IMR-90 (cell line): Measurements from ENCODE around the gene ANKIB1. TPM values are rescaled to one million over a fixed set of nuclear protein-coding genes. Genes with fewer than 3 reads are reported as not detected.

Experiments used
- ATAC-seq: fragments of 200-7000 bp; cut with Tn5 transposase; 2 replicates; pipeline ENCODE4 v1.9.1; 2020; ENCODE audit warnings: low read depth, mild to moderate bottlenecking, moderate library complexity
- BruUV-seq: library from RNA; stranded (reverse); fragments of 400-500 nt; replicated peaks from 2 replicates; lab custom pipeline; 2021; lab: Mats Ljungman, UMichigan
- CTCF ChIA-PET: fragments of 300-600 bp; formaldehyde crosslinking; extraction: SDS; loops from one replicate; lab custom pipeline; 2021; ENCODE audit warnings: antibody characterized with exemption; lab: Yijun Ruan, JAX
- POLR2A ChIA-PET: fragments of 300-600 bp; sonication (Branson Sonifier 250); formaldehyde crosslinking; loops from one replicate; lab custom pipeline; 2022; ENCODE audit warnings: antibody characterized with exemption; ENCODE audit not compliant: unreplicated experiment; lab: Charles Lee
- DNase-seq: peaks from one replicate; pipeline ENCODE4 v3.0.0; 2013
- H2AFZ ChIP-seq: replicated peaks from 2 replicates; pipeline ENCODE3; 2013; ENCODE audit warnings: low read length, mild to moderate bottlenecking; ENCODE audit not compliant: poor library complexity
- H2AK5ac ChIP-seq: 2 replicates; pipeline ENCODE4 v1.6.1; 2013; ENCODE audit warnings: low read depth, low read length, inconsistent platforms
- H2AK9ac ChIP-seq: replicated peaks from 2 replicates; pipeline ENCODE3; 2013; ENCODE audit warnings: mild to moderate bottlenecking, low read depth, low read length, moderate library complexity; ENCODE audit not compliant: poor library complexity
- H2BK120ac ChIP-seq: 2 replicates; pipeline ENCODE4 v1.6.1; 2013; ENCODE audit warnings: low read depth, low read length, inconsistent platforms
- H2BK15ac ChIP-seq: 3 replicates; pipeline ENCODE4 v1.6.1; 2013; ENCODE audit warnings: low read depth, low read length, inconsistent platforms
- H2BK20ac ChIP-seq: 2 replicates; pipeline ENCODE4 v1.6.1; 2013; ENCODE audit warnings: low read depth, mild to moderate bottlenecking, inconsistent platforms, low read length, moderate library complexity
- H2BK5ac ChIP-seq: 2 replicates; pipeline ENCODE4 v1.6.1; 2013; ENCODE audit warnings: mild to moderate bottlenecking, low read depth, low read length, inconsistent platforms; ENCODE audit not compliant: poor library complexity, severe bottlenecking
- H3K14ac ChIP-seq: replicated peaks from 2 replicates; pipeline ENCODE4 v1.6.1; 2013; ENCODE audit warnings: low read depth, low read length, inconsistent platforms
- H3K18ac ChIP-seq: 2 replicates; pipeline ENCODE4 v1.6.1; 2013; ENCODE audit warnings: low read depth, low read length, control low read depth
- H3K23ac ChIP-seq: 2 replicates; pipeline ENCODE4 v1.6.1; 2013; ENCODE audit warnings: low read depth, low read length, inconsistent platforms
- H3K27ac ChIP-seq: 2 replicates; pipeline ENCODE4 v1.5.1; 2013; ENCODE audit warnings: mild to moderate bottlenecking, control low read depth, low read length; ENCODE audit not compliant: insufficient read depth
- H3K27me3 ChIP-seq: 2 replicates; pipeline ENCODE4 v1.6.1; 2013; ENCODE audit warnings: low read length; ENCODE audit not compliant: control insufficient read depth, insufficient read depth
- H3K36me3 ChIP-seq: 2 replicates; pipeline ENCODE4 v1.6.1; 2013; ENCODE audit warnings: low read length, mixed read lengths; ENCODE audit not compliant: control insufficient read depth, insufficient read depth
- H3K4ac ChIP-seq: 2 replicates; pipeline ENCODE4 v1.6.1; 2013; ENCODE audit warnings: low read depth, low read length, inconsistent platforms
- H3K4me1 ChIP-seq: 2 replicates; pipeline ENCODE4 v1.6.1; 2013; ENCODE audit warnings: low read length, mixed read lengths; ENCODE audit not compliant: control insufficient read depth, insufficient read depth
- H3K4me2 ChIP-seq: 2 replicates; pipeline ENCODE4 v1.6.1; 2013; ENCODE audit warnings: low read depth, mild to moderate bottlenecking, control low read depth, low read length, moderate library complexity
- H3K4me3 ChIP-seq: 2 replicates; pipeline ENCODE4 v1.5.1; 2013; ENCODE audit warnings: low read depth, mild to moderate bottlenecking, control low read depth, low read length, moderate library complexity; ENCODE audit not compliant: insufficient read depth
- H3K56ac ChIP-seq: 2 replicates; pipeline ENCODE4 v1.6.1; 2013; ENCODE audit warnings: low read length, inconsistent platforms; ENCODE audit not compliant: insufficient read depth; ENCODE audit errors: extremely low read depth
- H3K79me1 ChIP-seq, 2 experiments: 2 replicates each; pipeline ENCODE4 v1.6.1; 2013; ENCODE audit warnings: low read length in 2 of 2, inconsistent platforms in 1 of 2, low read depth in 1 of 2
- H3K9ac ChIP-seq: 2 replicates; pipeline ENCODE4 v1.6.1; 2013; ENCODE audit warnings: low read depth, low read length, control low read depth
- H3K9me1 ChIP-seq: 2 replicates; pipeline ENCODE4 v1.6.1; 2013; ENCODE audit warnings: low read length, inconsistent platforms; ENCODE audit not compliant: insufficient read depth
- H3K9me3 ChIP-seq: 2 replicates; pipeline ENCODE4 v1.6.1; 2013; ENCODE audit warnings: low read length; ENCODE audit not compliant: control insufficient read depth, insufficient read depth
- H4K20me1 ChIP-seq: 2 replicates; pipeline ENCODE4 v1.6.1; 2013; ENCODE audit warnings: low read length, inconsistent platforms; ENCODE audit not compliant: insufficient read depth
- H4K5ac ChIP-seq: 2 replicates; pipeline ENCODE4 v1.6.1; 2013; ENCODE audit warnings: mild to moderate bottlenecking, low read depth, low read length, control low read depth
- H4K8ac ChIP-seq, 2 experiments: 2 replicates each; pipeline ENCODE4 v1.6.1; 2013; ENCODE audit warnings: low read depth in 2 of 2, low read length in 2 of 2, control low read depth in 1 of 2, inconsistent platforms in 1 of 2
- H4K91ac ChIP-seq: 2 replicates; pipeline ENCODE4 v1.6.1; 2013; ENCODE audit warnings: low read depth, low read length, inconsistent platforms; ENCODE audit not compliant: insufficient read depth
- BHLHE40 ChIP-seq: fragments of 150-350 bp; IDR thresholded peaks from 2 replicates; pipeline ENCODE4 v1.6.1; 2016; ENCODE audit warnings: mild to moderate bottlenecking, low read depth, low read length
- CEBPB ChIP-seq: IDR thresholded peaks from 2 replicates; pipeline ENCODE4 v1.6.1; 2012; ENCODE audit warnings: low read depth, low read length, improper control_type of control experiment
- CHD1 ChIP-seq: IDR thresholded peaks from 2 replicates; pipeline ENCODE4 v1.6.1; 2012; ENCODE audit warnings: low read depth, low read length, improper control_type of control experiment
- FOS ChIP-seq: fragments of 150-350 bp; IDR thresholded peaks from 2 replicates; pipeline ENCODE4 v1.6.1; 2016; ENCODE audit warnings: low read depth, low read length
- MAFK ChIP-seq: IDR thresholded peaks from 2 replicates; pipeline ENCODE4 v1.6.1; 2012; ENCODE audit warnings: low read depth, low read length, improper control_type of control experiment
- MAZ ChIP-seq: IDR thresholded peaks from 2 replicates; pipeline ENCODE4 v1.6.1; 2012; ENCODE audit warnings: low read depth, mild to moderate bottlenecking, low read length, improper control_type of control experiment, moderate library complexity, borderline replicate concordance
- MXI1 ChIP-seq: IDR thresholded peaks from 2 replicates; pipeline ENCODE4 v1.6.1; 2012; ENCODE audit warnings: low read depth, mild to moderate bottlenecking, low read length, moderate library complexity, borderline replicate concordance
- POLR2A ChIP-seq: IDR thresholded peaks from 2 replicates; pipeline ENCODE4 v1.6.1; 2012; ENCODE audit warnings: mild to moderate bottlenecking, low read depth, low read length
- RAD21 ChIP-seq: IDR thresholded peaks from 2 replicates; pipeline ENCODE4 v1.6.1; 2012; ENCODE audit warnings: low read length, improper control_type of control experiment
- RCOR1 ChIP-seq: IDR thresholded peaks from 2 replicates; pipeline ENCODE4 v1.6.1; 2012; ENCODE audit warnings: mild to moderate bottlenecking, low read length, improper control_type of control experiment; ENCODE audit not compliant: insufficient replicate concordance
- RFX5 ChIP-seq: IDR thresholded peaks from 2 replicates; pipeline ENCODE4 v1.8.0; 2012; ENCODE audit warnings: low read depth, mild to moderate bottlenecking, low read length, moderate library complexity
- SMC3 ChIP-seq: fragments of 150-350 bp; IDR thresholded peaks from 2 replicates; pipeline ENCODE4 v1.6.1; 2016; ENCODE audit warnings: low read depth, mild to moderate bottlenecking, antibody characterized with exemption, low read length, moderate library complexity
- WGBS, 2 experiments: methylation state at CpG; one replicate each; pipeline versions ENCODE4 v1.1.5 to v1.1.7; 2013; ENCODE audit warnings: missing lambda C conversion rate in 2 of 2; ENCODE audit not compliant: insufficient read length in 1 of 2; ENCODE audit errors: extremely low coverage in 2 of 2; 5-methylcytosine and 5-hydroxymethylcytosine counted together
- dilution Hi-C: fragments of 300-500 bp; cut with HindIII; formaldehyde crosslinking; loops from one replicate; pipeline ENCODE4 v1.14.3; 2018; ENCODE audit warnings: low sequenced_read_pairs; ENCODE audit not compliant: unreplicated experiment
- in situ Hi-C: fragments of 300-500 bp; cut with MboI; formaldehyde crosslinking; loops from 3 replicates; pipeline ENCODE4 v1.14.3; 2019; ENCODE audit warnings: low sequenced_read_pairs, inconsistent platforms, mixed read lengths
- intact Hi-C: fragments of 100-400 bp; cut with micrococcal nuclease; formaldehyde crosslinking; loops from 2 replicates; pipeline ENCODE4 v1.10.0; 2022
- polyA plus RNA-seq, 3 experiments: library from polyadenylated mRNA; depleted of rRNA; stranded (reverse); fragments of >200 nt; gene quantifications; 2 replicates each; pipeline ENCODE4 v1.2.3, GENCODE V29; 2012; ENCODE audit warnings: low replicate concordance in 1 of 3
- total RNA-seq: library from RNA; depleted of rRNA; stranded (reverse); fragments of >200 nt; gene quantifications from 2 replicates; pipeline ENCODE4 v1.2.3, GENCODE V29; 2012
- TF ChIP-seq, protein P1 (sequence below): conservative IDR thresholded peaks from 2 replicates; pipeline ENCODE4 v1.5.1; 2012; ENCODE audit warnings: mild to moderate bottlenecking, low read depth, low read length, improper control_type of control experiment
- TF ChIP-seq, protein P2 (sequence below): fragments of 150-350 bp; IDR thresholded peaks from 2 replicates; pipeline ENCODE4 v1.6.1; 2017; ENCODE audit warnings: mild to moderate bottlenecking, antibody characterized with exemption, low read length, low read depth
- TF ChIP-seq, protein P3 (sequence below): fragments of 150-350 bp; IDR thresholded peaks from 2 replicates; pipeline ENCODE4 v1.6.1; 2016; ENCODE audit warnings: low read depth, mild to moderate bottlenecking, low read length, moderate library complexity, borderline replicate concordance

The ANKIB1 gene
- total and polyA plus RNA-seq, 2 of the 4 experiments (the other 2 are of a cell fraction), result 18.7 to 33.9 TPM

DNA sequence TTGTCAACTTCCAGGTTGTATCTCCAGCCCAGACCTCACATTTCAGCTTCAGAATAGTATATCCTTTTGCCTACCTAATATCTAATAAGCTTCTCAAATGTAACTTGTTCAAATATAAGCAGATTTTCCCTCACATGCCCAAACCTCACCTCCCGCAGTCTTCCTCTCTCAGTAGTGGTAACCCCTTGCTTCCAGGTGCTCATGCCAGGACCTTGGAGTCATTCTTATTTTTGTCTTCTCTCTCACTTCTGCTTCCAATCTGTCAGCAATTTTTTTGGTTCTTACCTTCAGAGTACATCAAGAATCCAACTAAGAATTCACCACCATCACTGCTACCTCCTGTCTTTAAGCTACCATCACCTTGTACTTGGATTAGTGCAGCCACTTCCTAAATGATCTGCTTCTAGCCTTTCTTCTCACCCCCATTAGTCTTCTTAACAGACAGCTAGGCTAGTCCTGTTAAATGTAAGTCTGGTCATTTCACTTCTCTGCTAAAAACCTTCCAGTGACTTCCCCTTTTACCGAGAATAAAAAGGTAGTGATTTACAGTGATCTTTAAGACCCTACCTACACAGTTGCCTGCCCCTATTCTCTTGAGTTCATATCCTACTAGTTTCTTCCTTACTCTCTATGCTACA lies 14.0 kb downstream of the ANKIB1 start:
- in situ Hi-C loops (no loop called here), dilution Hi-C loops (no loop called here), intact Hi-C loops (loop anchor here (5.0 kb wide), 1 partner anchor 53 kb away; no protein-coding TSS in a partner anchor)
- ChIA-PET POLR2A (no interaction called here), CTCF (no interaction called here)
- Histone ChIP-seq H3K4me1 (no peaks in the 10 kb centered on the region; the same call in 1 of the 2 replicates), H4K5ac (no peak overlapping the region), H4K8ac (no peak overlapping the region), H2BK120ac (no peak overlapping the region), H3K27ac (no peak overlapping the region), H4K20me1 (peaks cover 40% of the 10 kb centered on the region; the same call in 1 of the 2 replicates), H3K14ac (no peak overlapping the region), H3K4me3 (no peak overlapping the region), H2BK15ac (no peak overlapping the region), H3K4ac (no peak overlapping the region), H3K4me2 (no peak overlapping the region), H3K79me1 (peaks cover 21 to 40% of the 10 kb centered on the region in 2 experiments), H3K9me1 (no peaks in the 10 kb centered on the region; the same call in 1 of the 2 replicates), H2AFZ (no peak overlapping the region), H3K9ac (no peak overlapping the region), H3K56ac (no peak overlapping the region), H2BK20ac (no peak overlapping the region), H4K91ac (no peak overlapping the region), H3K36me3 (no peaks in the 10 kb centered on the region), H2AK9ac (no peak overlapping the region), H3K23ac (no peak overlapping the region), H3K9me3 (no peaks in the 10 kb centered on the region; the same call in 1 of the 2 replicates), H3K18ac (no peak overlapping the region), H2BK5ac (no peak overlapping the region), H3K27me3 (no peaks in the 10 kb centered on the region), H2AK5ac (no peak overlapping the region)
- no TSS peak for BruUV-seq
- TF ChIP-seq RAD21, result no peak
- TF ChIP-seq MAZ, result no peak
- no peak for TF ChIP-seq FOS
- TF ChIP-seq RCOR1, result no peak
- TF ChIP-seq, protein P1, sequence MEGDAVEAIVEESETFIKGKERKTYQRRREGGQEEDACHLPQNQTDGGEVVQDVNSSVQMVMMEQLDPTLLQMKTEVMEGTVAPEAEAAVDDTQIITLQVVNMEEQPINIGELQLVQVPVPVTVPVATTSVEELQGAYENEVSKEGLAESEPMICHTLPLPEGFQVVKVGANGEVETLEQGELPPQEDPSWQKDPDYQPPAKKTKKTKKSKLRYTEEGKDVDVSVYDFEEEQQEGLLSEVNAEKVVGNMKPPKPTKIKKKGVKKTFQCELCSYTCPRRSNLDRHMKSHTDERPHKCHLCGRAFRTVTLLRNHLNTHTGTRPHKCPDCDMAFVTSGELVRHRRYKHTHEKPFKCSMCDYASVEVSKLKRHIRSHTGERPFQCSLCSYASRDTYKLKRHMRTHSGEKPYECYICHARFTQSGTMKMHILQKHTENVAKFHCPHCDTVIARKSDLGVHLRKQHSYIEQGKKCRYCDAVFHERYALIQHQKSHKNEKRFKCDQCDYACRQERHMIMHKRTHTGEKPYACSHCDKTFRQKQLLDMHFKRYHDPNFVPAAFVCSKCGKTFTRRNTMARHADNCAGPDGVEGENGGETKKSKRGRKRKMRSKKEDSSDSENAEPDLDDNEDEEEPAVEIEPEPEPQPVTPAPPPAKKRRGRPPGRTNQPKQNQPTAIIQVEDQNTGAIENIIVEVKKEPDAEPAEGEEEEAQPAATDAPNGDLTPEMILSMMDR, result no peak
- no peak for TF ChIP-seq RFX5
- TF ChIP-seq MXI1, result no peak
- no peak for TF ChIP-seq MAFK
- TF ChIP-seq CHD1, result no peak
- TF ChIP-seq, protein P2, sequence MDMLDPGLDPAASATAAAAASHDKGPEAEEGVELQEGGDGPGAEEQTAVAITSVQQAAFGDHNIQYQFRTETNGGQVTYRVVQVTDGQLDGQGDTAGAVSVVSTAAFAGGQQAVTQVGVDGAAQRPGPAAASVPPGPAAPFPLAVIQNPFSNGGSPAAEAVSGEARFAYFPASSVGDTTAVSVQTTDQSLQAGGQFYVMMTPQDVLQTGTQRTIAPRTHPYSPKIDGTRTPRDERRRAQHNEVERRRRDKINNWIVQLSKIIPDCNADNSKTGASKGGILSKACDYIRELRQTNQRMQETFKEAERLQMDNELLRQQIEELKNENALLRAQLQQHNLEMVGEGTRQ, result no peak
- TF ChIP-seq POLR2A, result no peak
- no peak for TF ChIP-seq SMC3
- TF ChIP-seq CEBPB, result no peak
- no peak for TF ChIP-seq BHLHE40
- TF ChIP-seq, protein P3, sequence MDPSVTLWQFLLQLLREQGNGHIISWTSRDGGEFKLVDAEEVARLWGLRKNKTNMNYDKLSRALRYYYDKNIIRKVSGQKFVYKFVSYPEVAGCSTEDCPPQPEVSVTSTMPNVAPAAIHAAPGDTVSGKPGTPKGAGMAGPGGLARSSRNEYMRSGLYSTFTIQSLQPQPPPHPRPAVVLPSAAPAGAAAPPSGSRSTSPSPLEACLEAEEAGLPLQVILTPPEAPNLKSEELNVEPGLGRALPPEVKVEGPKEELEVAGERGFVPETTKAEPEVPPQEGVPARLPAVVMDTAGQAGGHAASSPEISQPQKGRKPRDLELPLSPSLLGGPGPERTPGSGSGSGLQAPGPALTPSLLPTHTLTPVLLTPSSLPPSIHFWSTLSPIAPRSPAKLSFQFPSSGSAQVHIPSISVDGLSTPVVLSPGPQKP, result no peak
- DNase-seq, result no peak
- no peak for ATAC-seq
- WGBS, 2 experiments, result 100% methylated on average over 1 of the region's 2 CpGs; no CpG with 5 or more reads in 1 of the 2 experiments
